Right lobe of liver (tissue), 6 donors: ENCODE measurements around the gene GALNTL6. TPM values are rescaled to one million over a fixed set of nuclear protein-coding genes. Genes with fewer than 3 reads are reported as not detected.
"Not testable (repeated sequence)": the region's sequence is repeated elsewhere in the genome, so short reads cannot be mapped to it uniquely, and the experiment has no call there.

Source experiments
- ATAC-seq, 4 donors: fragments of 200-7000 bp; cut with Tn5 transposase; one replicate each; pipeline ENCODE4 v1.9.1; 2020; ENCODE audit warnings: mild to moderate bottlenecking in 4 of 4, moderate library complexity in 4 of 4
- DNase-seq, 3 donors: peaks; one replicate each; pipeline ENCODE4 v3.0.0-alpha.2; 2020
- H3K27ac ChIP-seq, 3 donors: fragments of 200-600 bp; one replicate each; pipeline ENCODE4 v1.8.0; 2022
- H3K27me3 ChIP-seq, 2 donors: fragments of 200-600 bp; one replicate each; pipeline ENCODE4 v1.8.0; 2022
- H3K36me3 ChIP-seq, 4 donors: fragments of 200-600 bp; sonication (generic) in 1 of 4; one replicate each; pipeline versions ENCODE4 v1.5.1 to v1.8.0; 2017 to 2022; ENCODE audit warnings: control low read depth in 1 of 4
- H3K4me1 ChIP-seq, 4 donors: fragments of 200-600 bp; sonication (generic) in 1 of 4; one replicate each; pipeline versions ENCODE4 v1.5.1 to v1.8.0; 2017 to 2022; ENCODE audit warnings: control low read depth in 1 of 4
- H3K4me3 ChIP-seq, 3 donors: fragments of 200-600 bp; one replicate each; pipeline ENCODE4 v1.8.0; 2022
- H3K9me3 ChIP-seq, 4 donors: fragments of 200-600 bp; sonication (generic) in 1 of 4; one replicate each; pipeline versions ENCODE4 v1.5.1 to v1.8.0; 2017 to 2022; ENCODE audit warnings: control low read depth in 1 of 4
- CTCF ChIP-seq, 4 donors: fragments of 200-600 bp in 3 of 4; fragments of 450-650 bp in 1 of 4; IDR thresholded peaks; one replicate each; pipeline versions ENCODE4 v1.5.1 to v1.8.0; 2016 to 2022; ENCODE audit warnings: antibody characterized with exemption in 4 of 4, mild to moderate bottlenecking in 2 of 4
- POLR2A ChIP-seq: fragments of 450-650 bp; IDR thresholded peaks from one replicate; pipeline ENCODE4 v1.6.1; 2017; ENCODE audit warnings: antibody characterized with exemption, mild to moderate bottlenecking
- WGBS: methylation state at CpG from one replicate; pipeline ENCODE4 v1.1.6; 2018; ENCODE audit warnings: low coverage, low lambda C conversion rate; ENCODE audit not compliant: insufficient coverage; ENCODE audit errors: missing lambda C conversion rate; 5-methylcytosine and 5-hydroxymethylcytosine counted together
- intact Hi-C, 2 donors: fragments of 100-400 bp; cut with DNase I; formaldehyde crosslinking; loops; one replicate each; pipeline versions ENCODE4 v1.11.2 to v1.14.1; 2022
- total RNA-seq, 6 experiments: library from RNA; depleted of rRNA in 2 of 6; stranded (reverse); fragments of >200 nt in 2 of 6; fragmentation: NEBNext Ultra II Directional in 3 of 6; extraction: Animal tissue kit (Norgen Biotek cat#: 25700) in 3 of 6; gene quantifications; one replicate each; pipeline versions ENCODE4 v1.1.0 to v1.2.4, GENCODE V29; 2016 to 2023
- donor health status: DM: no; HTN: yes; CAD: no.
- donor health status: DM: no; HTN: no; CAD: no.
- donor health status: DM: no; HTN: no; CAD: no.
- donor health status: DM: no; HTN: yes; CAD: no.
- donor health status: DM: no; HTN: yes; CAD: no.

GALNTL6 gene
- total RNA-seq, 6 experiments from 2014 or later = 0.15 to 1.1 (median 0.30) TPM; not detected in 3

- Histone ChIP-seq H3K27me3 (no peaks in the 10 kb centered on the region), H3K9me3 (no peaks in the 10 kb centered on the region), H3K36me3 (no peaks in the 10 kb centered on the region), H3K27ac (no peak overlapping the region), H3K4me3 (no peak overlapping the region), H3K4me1 (no peaks in the 10 kb centered on the region)
- no peak for ATAC-seq
- DNase-seq = no peak
- 82% methylated on average over 1 of the region's 1 CpG for WGBS
- TF ChIP-seq CTCF (IDR thresholded peaks at IDR 0.05) (no peak), POLR2A (no peak)
- intact Hi-C loops = no loop called here
Observed at GRCh38 chr4:173041482-173041881, 1228.3 kb downstream of the GALNTL6 start.

GRCh38 chr4:173042139-173042538 is 1228.9 kb downstream of the GALNTL6 start:
- DNase-seq, intact Hi-C loops, H3K36me3 ChIP-seq, ATAC-seq, H3K9me3 ChIP-seq, H3K4me3 ChIP-seq, H3K4me1 ChIP-seq, H3K27ac ChIP-seq, H3K27me3 ChIP-seq: not testable (repeated sequence)
- 100% methylated on average over 1 of the region's 1 CpG for WGBS

GRCh38 chr4:173044340-173044739 is 1231.1 kb downstream of the GALNTL6 start:
- no peaks in the 10 kb centered on the region for H3K4me1 ChIP-seq
- DNase-seq = no peak
- H3K27ac ChIP-seq = no peak overlapping the region
- H3K4me3 ChIP-seq = no peak overlapping the region
- H3K9me3 ChIP-seq = no peaks in the 10 kb centered on the region
- intact Hi-C loops = no loop called here
- H3K36me3 ChIP-seq = no peaks in the 10 kb centered on the region
- TF ChIP-seq CTCF (IDR thresholded peaks at IDR 0.05) (no peak), POLR2A (no peak)
- WGBS = 80% methylated on average over 1 of the region's 1 CpG
- no peak for ATAC-seq
- no peaks in the 10 kb centered on the region for H3K27me3 ChIP-seq

- no peaks in the 10 kb centered on the region for H3K9me3 ChIP-seq
Observed at GRCh38 chr4:173045571-173045970, 1232.4 kb downstream of the GALNTL6 start.

GRCh38 chr4:173046144-173046543 is 1232.9 kb downstream of the GALNTL6 start:
- WGBS = 91% methylated on average over 2 of the region's 2 CpGs
- no peaks in the 10 kb centered on the region for H3K27me3 ChIP-seq
- H3K36me3 ChIP-seq = no peaks in the 10 kb centered on the region

More at GRCh38 chr4:173045571-173045970, 1232.4 kb downstream of the GALNTL6 start:
- TF ChIP-seq CTCF (IDR thresholded peaks at IDR 0.05) (no peak), POLR2A (no peak)
- ATAC-seq = no peak
- Histone ChIP-seq H3K4me1 (no peaks in the 10 kb centered on the region), H3K27me3 (no peaks in the 10 kb centered on the region), H3K27ac (no peak overlapping the region), H3K36me3 (no peaks in the 10 kb centered on the region), H3K4me3 (no peak overlapping the region)
- 47% methylated on average over 1 of the region's 1 CpG for WGBS
- DNase-seq = no peak
- intact Hi-C loops = no loop called here

More at GRCh38 chr4:173046144-173046543, 1232.9 kb downstream of the GALNTL6 start:
- Histone ChIP-seq H3K4me1 (no peaks in the 10 kb centered on the region), H3K4me3 (no peak overlapping the region), H3K27ac (no peak overlapping the region), H3K9me3 (no peaks in the 10 kb centered on the region)
- TF ChIP-seq POLR2A = no peak
- no peak for TF ChIP-seq CTCF (IDR thresholded peaks at IDR 0.05)
- ATAC-seq (no peak), DNase-seq (no peak)
- intact Hi-C loops = no loop called here
